ENCODE measurements around the gene PCDHGB5.

GRCh38 chr5:141359790-141360426, 37.8 kb upstream of the PCDHGB5 start, which contains the start of gene PCDHGB2:
- TF ChIP-seq CTCF (IDR thresholded peaks at IDR 0.05): no peak
- no peak for TF ChIP-seq POLR2A (IDR thresholded peaks at IDR 0.05)
- TF ChIP-seq POLR2AphosphoS5 (IDR thresholded peaks at IDR 0.05; ENCODE audit: insufficient read depth in 1 of 2, low read depth in 1 of 2): no peak
